Inflammatory macrophage treated with lipopolysaccharide for 4 hours (primary cell): Measurements from ENCODE around the gene MT1B.
"Not testable (repeated sequence)": the region's sequence is repeated elsewhere in the genome, so short reads cannot be mapped to it uniquely, and the experiment has no call there.

ENCODE experiments used
- DNase-seq: peaks from one replicate; pipeline ENCODE4 v3.0.0-alpha.2; 2020

MT1B gene

DNA sequence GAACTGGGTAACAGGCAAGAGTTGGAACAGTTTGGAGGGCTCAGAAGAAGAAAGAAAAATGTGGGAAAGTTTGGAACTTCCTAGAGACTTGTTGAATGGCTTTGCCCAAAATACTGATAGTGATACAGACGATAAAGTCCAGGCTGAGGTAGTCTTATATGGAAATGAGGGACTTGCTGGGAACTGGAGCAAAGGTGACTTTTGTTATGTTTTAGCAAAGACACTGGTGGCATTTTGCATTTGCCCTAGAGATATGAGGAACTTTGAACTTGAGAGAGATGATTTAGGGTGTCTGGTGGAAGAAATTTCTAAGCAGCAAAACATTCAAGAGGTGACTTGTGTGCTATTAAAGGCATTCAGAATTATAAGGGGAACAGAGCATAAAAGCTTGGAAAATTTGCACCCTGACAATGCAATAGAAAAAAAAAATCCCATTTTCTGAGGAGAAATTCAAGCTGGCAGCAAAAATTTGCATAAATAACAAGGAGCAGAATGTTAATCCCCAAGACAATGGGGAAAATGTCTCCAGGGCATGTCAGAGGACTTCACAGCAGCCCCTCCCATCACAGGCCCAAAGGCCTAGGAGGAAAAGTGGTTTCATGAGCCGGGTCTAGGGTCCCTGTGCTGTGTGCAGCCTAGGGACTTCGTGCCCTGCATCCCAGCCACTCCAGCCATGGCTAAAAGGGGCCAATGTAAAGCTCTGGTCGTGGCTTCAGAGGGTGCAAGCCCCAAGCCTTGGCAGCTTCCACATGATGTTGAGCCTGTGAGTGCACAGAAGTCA, 29.8 kb upstream of the MT1B start:
- not testable (repeated sequence) for DNase-seq

DNA sequence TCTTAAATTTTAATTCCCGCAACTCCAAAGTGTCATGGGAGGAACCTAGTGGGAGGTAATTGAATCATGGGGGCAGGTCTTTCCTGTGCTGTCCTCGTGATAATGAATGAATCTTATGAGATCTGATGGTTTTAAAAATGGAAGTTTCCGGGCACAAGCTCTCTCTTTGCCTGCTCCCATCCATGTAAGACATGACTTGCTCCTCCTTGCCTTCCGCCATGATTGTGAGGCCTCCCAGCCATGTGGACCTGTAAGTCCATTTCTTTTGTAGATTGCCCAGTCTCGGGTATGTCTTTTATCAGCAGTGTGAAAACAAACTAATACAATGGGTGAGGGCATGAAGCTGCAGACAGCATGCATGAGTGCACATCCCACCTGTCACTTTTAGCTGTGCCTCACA, 28.5 kb upstream of the MT1B start:
- not testable (repeated sequence) for DNase-seq

DNA sequence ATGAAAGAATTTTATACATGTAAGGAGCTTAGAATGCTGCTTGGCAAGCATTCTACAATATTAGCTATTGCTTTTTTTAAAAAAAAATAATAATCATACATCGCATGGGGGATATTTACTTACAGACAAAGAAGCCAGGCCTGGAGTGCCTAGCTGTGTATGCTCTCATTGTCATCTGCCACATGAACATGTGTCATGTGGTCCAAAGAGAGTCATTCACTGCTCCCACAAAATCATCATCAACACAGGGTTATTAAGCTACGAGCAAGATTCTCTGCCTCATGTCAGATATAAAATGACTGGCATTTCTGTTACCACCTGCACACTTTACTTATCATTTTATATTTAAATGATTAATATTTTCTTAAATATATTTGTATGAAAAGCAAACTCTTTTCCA, 28.0 kb upstream of the MT1B start:
- peak; percentile 47 for DNase-seq

DNA sequence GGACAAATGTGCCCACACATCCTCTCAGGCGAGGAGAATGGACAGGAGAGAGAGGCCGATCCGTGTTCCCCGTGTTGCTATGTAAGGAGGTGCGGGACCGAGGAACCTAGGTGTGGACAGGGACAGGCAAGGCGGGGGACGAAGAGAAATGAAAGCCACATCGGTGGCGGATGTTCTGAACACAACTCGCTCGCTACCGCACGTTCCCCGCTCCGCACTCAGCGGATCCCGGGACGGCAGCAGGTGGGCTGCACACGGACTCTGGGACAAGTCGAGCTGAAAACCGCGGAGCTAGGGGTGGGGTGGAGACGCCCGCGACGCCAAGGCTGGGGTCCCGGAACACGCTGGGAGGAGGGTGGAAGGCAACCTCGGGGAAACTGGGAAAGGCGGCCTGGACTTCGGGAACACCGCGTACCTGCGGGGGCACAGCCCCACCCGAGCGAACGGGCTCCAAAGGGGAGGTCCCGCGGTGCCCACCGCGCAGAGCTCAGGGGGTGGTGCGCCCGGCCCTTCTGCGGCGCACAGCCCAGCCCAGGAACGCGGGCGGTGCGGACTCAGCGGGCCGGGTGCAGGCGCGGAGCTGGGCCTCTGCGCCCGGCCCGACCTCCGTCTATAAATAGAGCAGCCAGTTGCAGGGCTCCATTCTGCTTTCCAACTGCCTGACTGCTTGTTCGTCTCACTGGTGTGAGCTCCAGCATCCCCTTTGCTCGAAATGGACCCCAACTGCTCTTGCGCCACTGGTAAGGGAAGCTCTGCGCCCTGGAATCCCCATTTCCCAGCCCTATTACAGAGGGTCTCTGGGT, 26.3 kb upstream of the MT1B start, which contains the start of gene MT1E:
TSS of gene MT1E (plus strand) at position 642 of the 803 bp plus-strand sequence. CDS start at position 713, 71 bp downstream.
- DNase-seq: peak; percentile 89

DNA sequence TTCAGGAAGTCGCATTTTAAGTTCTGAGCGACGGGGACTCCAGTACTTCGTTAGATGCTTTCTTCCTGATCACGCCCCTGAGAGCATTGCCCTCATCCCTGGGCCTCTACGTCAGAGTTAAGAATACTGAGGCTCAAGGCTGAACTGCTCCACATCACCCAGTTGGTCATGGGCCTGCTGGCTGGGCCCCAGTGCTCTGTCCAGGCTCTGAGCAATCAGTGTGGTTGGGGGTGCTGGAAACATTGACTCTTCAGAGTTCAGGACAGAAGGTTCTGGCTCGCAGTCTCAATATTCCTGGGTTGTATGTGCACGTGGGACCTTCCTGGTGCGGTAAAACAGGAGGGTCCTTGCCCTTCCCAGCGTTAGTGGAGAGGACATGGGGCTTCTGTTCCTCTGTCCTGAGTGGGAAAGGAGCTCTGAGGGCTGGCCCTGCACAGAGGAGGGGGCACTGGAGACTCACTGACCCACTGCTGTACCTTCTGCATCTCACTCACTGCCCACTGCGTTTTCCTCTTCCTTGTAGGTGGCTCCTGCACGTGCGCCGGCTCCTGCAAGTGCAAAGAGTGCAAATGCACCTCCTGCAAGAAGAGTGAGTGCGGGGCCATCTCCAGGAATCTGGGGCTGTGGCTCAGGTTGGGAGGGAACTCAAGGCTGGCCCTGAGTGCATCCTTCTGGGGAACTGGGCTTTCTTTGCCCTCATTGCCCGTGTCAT, 25.6 kb upstream of the MT1B start:
- DNase-seq: no peak

DNA sequence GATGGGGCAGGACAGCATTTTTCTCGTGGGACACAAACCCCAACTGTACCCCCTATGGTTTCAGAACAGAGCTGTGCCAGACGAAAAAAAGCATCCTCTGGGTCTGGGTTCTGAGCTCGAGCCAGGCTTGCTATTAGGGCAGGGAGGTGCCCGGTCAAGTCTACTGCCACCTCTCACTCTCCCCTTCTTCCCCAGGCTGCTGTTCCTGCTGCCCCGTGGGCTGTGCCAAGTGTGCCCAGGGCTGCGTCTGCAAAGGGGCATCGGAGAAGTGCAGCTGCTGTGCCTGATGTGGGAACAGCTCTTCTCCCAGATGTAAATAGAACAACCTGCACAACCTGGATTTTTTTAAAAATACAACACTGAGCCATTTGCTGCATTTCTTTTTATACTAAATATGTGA, 25.0 kb upstream of the MT1B start:
- DNase-seq: no peak

DNA sequence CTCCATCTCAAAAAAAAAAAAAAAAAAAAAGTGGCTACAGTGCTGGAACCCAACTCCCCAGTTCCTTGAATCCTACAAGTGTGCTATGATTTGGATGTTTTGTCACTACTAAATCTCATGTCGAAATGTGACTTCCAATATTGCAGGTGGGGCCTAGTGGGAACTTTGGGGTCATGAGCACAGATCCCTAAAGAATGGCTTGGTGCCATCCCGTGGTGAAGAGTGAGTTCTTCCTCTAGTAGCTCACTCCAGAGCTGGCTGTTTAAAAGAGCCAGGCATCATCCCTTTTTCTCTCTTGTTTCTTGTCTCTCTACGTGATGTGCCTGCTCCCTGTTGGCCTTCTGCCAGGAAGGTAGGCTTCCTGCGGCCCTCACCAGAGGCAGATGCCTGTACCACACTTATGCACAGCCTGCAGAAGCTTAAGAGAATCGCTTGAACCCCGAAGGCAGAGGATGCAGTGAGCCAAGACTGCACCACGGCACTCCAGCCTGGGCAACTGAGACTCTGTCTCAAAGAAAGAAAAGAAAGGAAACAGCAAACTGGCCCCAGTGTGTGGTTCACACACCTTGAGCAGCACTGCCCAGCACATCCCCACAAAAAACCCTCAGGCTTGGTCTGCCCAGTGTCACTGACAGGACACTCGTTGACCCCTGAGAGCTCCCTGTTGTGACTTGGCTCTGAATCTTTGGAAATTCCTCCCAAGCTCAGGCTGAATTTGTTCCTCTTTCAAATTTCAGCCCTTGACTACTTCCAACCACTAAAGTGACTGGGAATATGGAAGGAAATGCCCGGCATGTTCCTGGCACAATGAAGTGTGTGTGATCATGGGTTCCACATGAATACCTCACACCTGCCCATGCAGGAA, 23.0 kb upstream of the MT1B start:
- no peak for DNase-seq

DNA sequence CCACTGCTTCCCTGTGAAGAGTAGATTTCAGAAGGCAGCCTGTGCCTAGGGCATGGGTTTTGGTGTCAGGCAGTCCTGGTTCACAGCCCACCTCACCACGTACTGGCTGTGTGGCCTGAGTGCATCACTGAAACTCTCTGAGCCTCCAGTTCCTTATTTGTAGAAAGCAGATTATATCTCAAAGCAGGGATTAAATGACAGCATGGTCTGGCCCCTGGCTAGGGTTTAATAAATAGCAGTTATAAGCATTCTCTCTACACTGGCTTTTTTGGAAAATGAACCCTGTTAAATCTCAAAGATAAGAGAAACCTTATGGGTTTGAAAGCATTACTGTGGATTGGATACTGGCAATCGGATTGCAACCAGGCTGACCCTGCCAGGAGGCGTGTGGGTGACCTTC, 22.2 kb upstream of the MT1B start:
- no peak for DNase-seq

DNA sequence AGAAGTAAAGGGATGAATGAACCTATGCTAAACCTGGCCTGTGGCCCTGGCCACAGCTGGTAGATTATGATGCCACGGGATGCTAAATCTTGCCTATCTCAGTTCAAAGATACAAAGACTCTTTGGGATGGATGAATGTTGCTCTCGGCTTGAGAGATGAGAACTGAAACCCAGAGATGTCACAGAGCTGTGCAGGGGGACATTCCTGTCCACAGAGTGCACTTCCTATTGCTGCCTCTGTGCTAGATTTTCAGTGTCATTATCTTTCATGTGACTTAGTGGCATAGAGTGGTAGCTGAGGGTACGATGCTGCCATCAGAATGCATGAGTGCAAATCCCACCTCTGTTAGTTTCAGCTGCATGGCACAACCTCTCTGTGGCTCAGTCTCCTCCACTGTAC, 21.6 kb upstream of the MT1B start:
- DNase-seq: peak; percentile 71

DNA sequence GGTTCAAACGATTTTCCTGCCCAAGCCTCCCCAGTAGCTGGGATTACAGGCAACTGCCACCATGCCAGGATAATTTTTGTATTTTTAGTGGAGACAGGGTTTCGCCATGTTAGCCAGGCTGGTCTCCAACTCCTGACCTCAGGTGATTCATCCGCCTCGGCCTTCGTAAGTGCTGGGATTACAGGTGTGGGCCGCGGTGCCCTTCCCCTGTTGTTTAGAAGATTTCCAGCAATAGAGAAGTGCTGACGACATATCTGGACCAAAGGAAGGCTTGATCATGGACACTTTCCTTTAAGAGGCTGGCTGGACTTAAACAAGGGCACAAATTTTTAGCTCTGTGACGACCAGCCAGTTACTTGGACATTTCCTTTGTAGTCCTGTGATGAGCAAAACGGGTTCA, 20.5 kb upstream of the MT1B start:
- DNase-seq: no peak

DNA sequence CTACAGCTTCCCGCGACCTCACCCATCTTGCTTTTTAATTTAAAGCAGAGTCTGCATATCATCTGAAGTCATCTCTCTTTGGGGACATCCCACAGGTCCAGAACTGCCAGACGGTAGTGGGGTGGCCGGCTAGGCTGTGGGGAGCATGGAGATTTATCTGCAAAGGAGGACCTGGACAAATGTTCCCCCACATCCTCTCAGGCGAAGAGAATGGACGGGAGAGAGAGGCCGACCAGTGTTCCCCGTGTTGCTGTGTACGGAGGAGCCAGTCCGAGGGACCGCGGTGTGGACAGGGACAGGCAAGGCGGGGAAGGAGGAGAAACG, 19.9 kb upstream of the MT1B start:
- peak; percentile 42 for DNase-seq

DNA sequence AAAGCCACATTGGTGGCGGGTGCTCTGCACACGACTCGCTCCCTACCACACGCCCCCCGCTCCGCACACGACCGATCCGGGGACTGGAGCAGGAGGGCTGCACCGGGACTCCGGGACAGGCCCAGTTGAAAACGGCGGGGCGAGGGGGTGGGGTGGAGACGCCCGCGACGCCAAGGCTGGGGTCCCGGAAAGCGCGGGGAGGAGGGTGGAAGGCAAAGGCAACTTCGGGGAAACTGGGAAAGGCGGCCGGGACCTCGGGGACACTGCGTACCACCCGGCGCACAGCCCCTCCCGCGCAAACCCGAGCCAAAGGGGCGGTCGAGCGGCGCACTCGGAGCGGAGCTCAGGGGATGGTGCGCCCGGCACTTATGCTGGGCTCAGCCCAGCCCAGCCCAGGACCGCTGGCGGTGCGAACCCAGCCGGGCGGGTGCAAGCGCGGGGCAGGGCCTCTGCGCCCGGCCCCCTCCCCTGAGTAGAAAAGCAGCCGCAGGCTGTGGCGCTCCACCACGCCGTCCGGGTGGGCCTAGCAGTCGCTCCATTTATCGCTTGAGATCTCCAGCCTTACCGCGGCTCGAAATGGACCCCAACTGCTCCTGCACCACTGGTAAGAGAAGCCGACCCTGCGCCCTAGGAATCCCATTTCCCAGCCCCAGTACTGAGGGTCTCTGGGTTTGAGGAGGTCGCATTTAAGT, 19.4 kb upstream of the MT1B start, which contains the start of gene MT1M:
TSS of gene MT1M (plus strand) at position 504 of the 692 bp plus-strand sequence. CDS start at position 577, 73 bp downstream.
- no peak for DNase-seq

DNA sequence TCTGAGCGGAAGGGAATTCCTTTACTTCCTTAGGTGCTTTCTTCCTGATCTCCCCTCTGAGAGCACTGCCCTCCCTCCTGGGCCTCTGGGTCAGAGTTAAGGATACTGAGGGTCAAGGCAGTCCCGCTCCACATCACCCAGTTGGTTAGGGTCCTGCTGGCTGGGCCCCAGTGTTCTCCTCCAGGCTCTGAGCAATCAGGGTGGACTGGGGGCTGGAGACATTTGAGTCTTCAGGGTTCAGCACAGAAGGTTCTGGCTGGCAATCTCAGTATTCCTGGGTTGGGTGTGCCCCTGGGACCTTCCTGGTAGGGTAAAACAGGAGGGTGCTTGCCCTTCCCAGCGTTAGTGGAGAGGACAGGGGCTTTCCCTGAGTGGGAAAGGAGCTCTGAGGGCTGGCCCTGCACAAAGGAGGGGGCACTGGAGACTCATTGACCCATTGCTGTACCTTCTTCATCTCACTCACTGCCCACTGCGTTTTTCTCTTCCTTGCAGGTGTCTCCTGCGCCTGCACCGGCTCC, 18.8 kb upstream of the MT1B start:
- DNase-seq: no peak

DNA sequence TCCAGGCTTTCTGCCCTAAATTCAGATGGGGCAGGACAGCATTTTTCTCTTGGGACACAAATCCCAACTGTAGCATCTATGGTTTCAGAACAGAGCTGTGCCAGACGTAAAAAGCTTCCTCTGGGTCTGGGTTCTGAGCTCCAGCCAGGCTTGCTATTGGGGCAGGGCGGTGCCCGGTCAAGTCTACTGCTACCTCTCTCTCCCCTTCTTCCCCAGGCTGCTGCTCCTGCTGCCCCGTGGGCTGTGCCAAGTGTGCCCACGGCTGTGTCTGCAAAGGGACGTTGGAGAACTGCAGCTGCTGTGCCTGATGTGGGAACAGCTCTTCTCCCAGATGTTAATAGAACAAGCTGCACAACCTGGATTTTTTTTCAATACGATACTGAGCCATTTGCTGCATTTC, 18.2 kb upstream of the MT1B start:
- DNase-seq: no peak

DNA sequence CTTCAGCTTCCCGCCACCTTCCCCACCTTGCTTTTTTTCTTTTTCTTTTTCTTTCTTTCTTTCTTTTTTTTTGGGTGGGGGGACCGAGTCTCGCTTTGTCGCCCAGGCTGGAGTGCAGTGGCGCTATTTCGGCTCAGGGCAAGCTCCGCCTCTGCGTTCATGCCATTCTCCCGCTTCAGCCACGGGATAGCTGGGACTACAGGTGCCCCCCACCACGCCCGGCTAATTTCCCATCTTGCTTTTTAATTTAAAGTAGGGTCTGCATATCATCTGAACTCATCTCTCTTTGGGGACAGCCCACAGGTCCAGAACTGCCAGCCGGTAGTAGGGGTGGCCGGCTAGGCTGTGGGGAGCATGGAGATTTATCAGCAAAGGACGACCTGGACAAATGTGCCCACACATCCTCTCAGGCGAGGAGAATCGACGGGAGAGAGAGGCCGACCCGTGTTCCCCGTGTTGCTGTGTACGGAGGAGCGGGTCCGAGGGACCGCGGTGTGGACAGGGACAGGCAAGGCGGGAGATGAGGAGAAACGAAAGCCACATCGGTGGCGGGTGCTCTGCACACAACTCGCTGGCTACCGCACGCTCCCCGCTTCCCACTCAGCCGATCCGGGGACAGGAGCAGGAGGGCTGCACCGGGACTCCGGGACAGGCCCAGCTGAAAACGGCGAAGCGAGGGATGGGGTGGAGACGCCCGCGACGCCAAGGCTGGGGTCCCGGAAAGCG, 16.8 kb upstream of the MT1B start:
- no peak for DNase-seq

DNA sequence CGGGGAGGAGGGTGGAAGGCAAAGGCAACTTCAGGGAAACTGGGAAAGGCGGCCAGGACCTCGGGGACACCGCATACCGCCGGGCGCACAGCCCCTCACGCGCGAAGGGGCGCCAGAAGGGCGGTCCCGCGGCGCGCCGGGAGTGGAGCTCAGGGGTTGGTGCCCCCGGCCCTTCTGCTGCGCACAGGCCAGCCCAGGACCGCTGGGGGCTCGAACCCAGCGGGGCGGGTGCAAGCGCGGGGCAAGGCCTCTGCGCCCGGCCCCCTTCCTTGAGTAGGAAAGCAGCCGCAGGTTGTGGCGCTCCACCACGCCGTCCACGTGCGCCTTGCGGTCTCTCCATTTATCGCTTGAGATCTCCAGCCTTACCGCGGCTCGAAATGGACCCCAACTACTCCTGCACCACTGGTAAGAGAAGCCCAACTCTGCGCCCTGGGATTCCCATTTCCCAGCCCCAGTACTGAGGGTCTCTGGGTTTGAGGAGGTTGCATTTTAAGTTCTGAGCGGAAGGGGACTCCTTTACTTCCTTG, 16.2 kb upstream of the MT1B start:
- DNase-seq: no peak

DNA sequence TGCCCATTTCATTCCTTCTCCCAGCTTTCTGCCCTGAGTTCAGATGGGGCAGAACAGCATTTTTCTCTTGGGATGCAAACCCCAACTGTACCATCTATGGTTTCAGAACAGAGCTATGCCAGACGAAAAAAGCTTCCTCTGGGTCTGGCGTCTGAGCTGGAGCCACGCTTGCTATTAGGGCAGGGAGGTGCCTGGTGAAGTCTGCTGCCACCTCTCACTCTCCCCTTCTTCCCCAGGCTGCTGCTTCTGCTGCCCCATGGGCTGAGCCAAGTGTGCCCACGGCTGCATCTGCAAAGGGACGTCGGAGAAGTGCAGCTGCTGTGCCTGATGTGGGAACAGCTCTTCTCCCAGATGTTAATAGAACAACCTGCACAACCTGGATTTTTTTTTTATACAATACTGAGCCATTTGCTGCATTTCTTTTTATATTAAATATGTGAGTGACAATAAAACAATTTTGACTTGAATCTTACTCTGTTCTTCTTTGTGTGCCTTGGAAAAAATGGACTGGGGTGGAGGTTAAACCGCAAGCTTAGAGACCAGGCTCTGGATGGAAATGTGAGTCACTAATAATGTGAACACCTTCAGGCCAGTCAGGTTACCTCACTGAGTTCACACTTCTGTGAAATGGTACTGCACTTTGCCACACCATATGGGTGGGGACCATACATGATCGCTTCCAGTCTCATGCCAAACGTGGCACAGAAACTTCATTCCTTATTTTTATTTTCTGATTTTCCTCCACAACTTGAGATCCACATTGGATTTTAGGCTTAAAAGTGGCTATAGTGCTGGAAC, 14.9 kb upstream of the MT1B start:
- DNase-seq: no peak

DNA sequence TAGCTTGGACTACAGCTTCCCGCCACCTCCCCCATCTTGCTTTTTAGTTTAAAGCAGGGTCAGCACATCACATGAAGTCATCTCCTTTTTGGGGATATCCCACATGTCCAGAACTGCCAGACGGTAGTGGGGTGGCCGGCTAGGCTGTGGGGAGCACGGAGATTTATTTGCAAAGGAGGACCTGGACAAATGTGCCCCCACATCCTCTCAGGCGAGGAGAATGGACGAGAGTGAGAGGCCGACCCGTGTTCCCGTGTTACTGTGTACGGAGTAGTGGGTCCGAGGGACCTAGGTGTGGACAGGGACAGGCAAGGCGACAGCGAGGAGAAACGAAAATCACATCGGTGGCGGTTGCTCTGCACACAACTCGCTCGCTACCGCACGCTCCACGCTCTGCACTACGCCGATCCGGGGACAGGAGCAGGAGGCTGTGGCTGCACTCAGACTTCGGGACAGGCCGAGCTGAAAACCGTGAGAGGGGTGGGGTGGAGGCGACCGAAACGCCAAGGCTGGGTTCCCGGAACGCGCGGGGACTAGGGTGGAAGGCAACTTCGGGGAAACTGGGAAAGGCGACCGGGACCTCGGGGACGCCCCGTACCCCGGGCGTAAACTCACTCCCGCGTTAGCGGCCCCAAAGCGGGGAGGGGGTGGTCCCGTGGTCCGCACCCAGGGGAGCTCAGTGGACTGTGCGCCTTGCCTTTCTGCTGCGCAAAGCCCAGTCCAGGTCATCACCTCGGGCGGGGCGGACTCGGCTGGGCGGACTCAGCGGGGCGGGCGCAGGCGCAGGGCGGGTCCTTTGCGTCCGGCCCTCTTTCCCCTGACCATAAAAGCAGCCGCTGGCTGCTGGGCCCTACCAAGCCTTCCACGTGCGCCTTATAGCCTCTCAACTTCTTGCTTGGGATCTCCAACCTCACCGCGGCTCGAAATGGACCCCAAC, 13.6 kb upstream of the MT1B start, which contains the start of gene MT1A:
TSS of gene MT1A (plus strand) at position 853 of the 937 bp plus-strand sequence. CDS start at position 926, 73 bp downstream.
- peak; percentile 59 for DNase-seq

DNA sequence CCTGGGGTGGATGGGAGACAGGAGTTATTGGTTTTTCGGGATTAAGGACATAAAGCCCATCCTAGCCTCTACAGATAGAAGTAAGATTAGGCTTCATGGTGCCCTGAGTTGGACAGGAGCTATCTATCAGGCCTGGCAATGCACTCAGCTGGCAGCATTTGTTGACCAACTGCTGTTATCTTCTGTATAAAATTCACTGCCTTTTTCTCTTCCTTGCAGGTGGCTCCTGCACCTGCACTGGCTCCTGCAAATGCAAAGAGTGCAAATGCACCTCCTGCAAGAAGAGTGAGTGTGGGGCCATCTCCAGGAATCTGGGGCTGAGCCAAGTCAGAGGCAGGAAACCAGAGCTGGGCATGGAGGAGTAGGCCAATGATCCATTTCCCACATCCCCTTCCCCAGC, 12.6 kb upstream of the MT1B start:
- DNase-seq: no peak
